RCC 7860 (cell line): Measurements from ENCODE around the gene ULK4.
"Not testable (repeated sequence)": the region's sequence is repeated elsewhere in the genome, so short reads cannot be mapped to it uniquely, and the experiment has no call there.

Source experiments
- DNase-seq: peaks from one replicate; pipeline ENCODE4 v3.0.0-alpha.2; 2015; ENCODE audit warnings: low spot score
- FAIRE-seq: peaks from 2 replicates; lab custom pipeline; 2012; peaks lifted over from hg19 to GRCh38; lab: Jason Lieb, UNC

The ULK4 gene

GRCh38 chr3:41697702-41698101 lies 264.2 kb downstream of the ULK4 start:
- FAIRE-seq (no peak), DNase-seq (no peak)

- not testable (repeated sequence) for DNase-seq, FAIRE-seq
These were observed 266.1 kb downstream of the ULK4 start for GRCh38 chr3:41695806-41696205.

GRCh38 chr3:41693799-41694198 lies 268.1 kb downstream of the ULK4 start:
- FAIRE-seq = no peak
- no peak for DNase-seq

- no peak for DNase-seq
- no peak for FAIRE-seq
These were observed 270.9 kb downstream of the ULK4 start for GRCh38 chr3:41690766-41691563.

GRCh38 chr3:41688595-41689380 lies 273.1 kb downstream of the ULK4 start:
- FAIRE-seq = peak; percentile 69
- peak; percentile 42 for DNase-seq

GRCh38 chr3:41684797-41685735 lies 276.8 kb downstream of the ULK4 start:
- DNase-seq (peak; percentile 99), FAIRE-seq (peak; percentile 98)

GRCh38 chr3:41683666-41684350 lies 278.1 kb downstream of the ULK4 start:
- FAIRE-seq (peak; percentile 96), DNase-seq (peak; percentile 99)

- FAIRE-seq (peak; percentile 94), DNase-seq (peak; percentile 96)
These were observed 278.9 kb downstream of the ULK4 start for GRCh38 chr3:41682996-41683395.

- DNase-seq = no peak
- no peak for FAIRE-seq
These were observed 279.5 kb downstream of the ULK4 start for GRCh38 chr3:41682382-41682781.

- peak; percentile 97 for FAIRE-seq
- peak; percentile 97 for DNase-seq
These were observed 280.4 kb downstream of the ULK4 start for GRCh38 chr3:41681479-41681878.

- no peak for FAIRE-seq
These were observed 282.5 kb downstream of the ULK4 start for GRCh38 chr3:41679374-41679773.

GRCh38 chr3:41675102-41675501 lies 286.8 kb downstream of the ULK4 start:
- FAIRE-seq, DNase-seq: not testable (repeated sequence)

More at GRCh38 chr3:41679374-41679773, 282.5 kb downstream of the ULK4 start:
- DNase-seq = no peak

- FAIRE-seq (no peak), DNase-seq (peak; percentile 51)
These were observed 287.5 kb downstream of the ULK4 start for GRCh38 chr3:41674449-41674848.

GRCh38 chr3:41673650-41674049 lies 288.3 kb downstream of the ULK4 start:
- FAIRE-seq (no peak), DNase-seq (peak; percentile 13)

GRCh38 chr3:41668379-41668778 lies 293.5 kb downstream of the ULK4 start:
- DNase-seq (no peak), FAIRE-seq (no peak)

GRCh38 chr3:41662288-41662687 lies 299.6 kb downstream of the ULK4 start:
- DNase-seq (no peak), FAIRE-seq (no peak)

- no peak for DNase-seq
- FAIRE-seq = no peak
These were observed 300.1 kb downstream of the ULK4 start for GRCh38 chr3:41661796-41662195.

GRCh38 chr3:41660510-41660909 lies 301.4 kb downstream of the ULK4 start:
- FAIRE-seq (no peak), DNase-seq (no peak)

GRCh38 chr3:41653571-41654239 lies 308.2 kb downstream of the ULK4 start:
- no peak for FAIRE-seq
- no peak for DNase-seq

GRCh38 chr3:41652931-41653330 lies 309.0 kb downstream of the ULK4 start:
- no peak for FAIRE-seq
- no peak for DNase-seq
